SK-N-SH treated with all-trans-retinoic acid at 6 μM for 48 hours (cell line): ENCODE measurements around the gene FOXO1.

Experiments
- ARNTL ChIP-seq: fragments of 450-650 bp; formaldehyde crosslinking; IDR thresholded peaks from 2 replicates; pipeline ENCODE4 v1.5.0; 2020; ENCODE audit warnings: low read depth, mild to moderate bottlenecking, moderate library complexity, borderline replicate concordance
- BACH2 ChIP-seq: fragments of 250-450 bp; sonication (Bioruptor Pico); IDR thresholded peaks from 2 replicates; pipeline ENCODE4 v1.9.0; 2021; ENCODE audit warnings: mild to moderate bottlenecking, borderline replicate concordance
- GLIS3 ChIP-seq: fragments of 250-450 bp; sonication (Bioruptor Pico); IDR thresholded peaks from 2 replicates; pipeline ENCODE4 v1.5.0; 2020; ENCODE audit warnings: mild to moderate bottlenecking, moderate library complexity
- OSR1 ChIP-seq: fragments of 250-450 bp; sonication (Bioruptor Pico); IDR thresholded peaks from 2 replicates; pipeline ENCODE4 v1.8.0; 2022; ENCODE audit warnings: moderate library complexity, mild to moderate bottlenecking, inconsistent platforms
- PPARA ChIP-seq: fragments of 250-450 bp; sonication (Bioruptor Pico); IDR thresholded peaks from 2 replicates; pipeline ENCODE4 v1.5.0; 2020; ENCODE audit warnings: mild to moderate bottlenecking, borderline replicate concordance
- RARB ChIP-seq: fragments of 250-450 bp; sonication (Bioruptor Pico); IDR thresholded peaks from 2 replicates; pipeline ENCODE4 v1.8.0; 2021; ENCODE audit warnings: mild to moderate bottlenecking, moderate library complexity
- TOX ChIP-seq: fragments of 250-450 bp; sonication (Bioruptor Pico); IDR thresholded peaks from 2 replicates; pipeline ENCODE4 v1.8.0; 2021; ENCODE audit warnings: mild to moderate bottlenecking, moderate library complexity, borderline replicate concordance
- ZC3H10 ChIP-seq: fragments of 250-450 bp; sonication (Bioruptor Pico); IDR thresholded peaks from 2 replicates; pipeline ENCODE4 v1.5.1; 2021; ENCODE audit warnings: mild to moderate bottlenecking, moderate library complexity
- ZFP3 ChIP-seq: fragments of 250-450 bp; sonication (Bioruptor Pico); IDR thresholded peaks from 2 replicates; pipeline ENCODE4 v1.5.0; 2020; ENCODE audit warnings: mild to moderate bottlenecking, moderate library complexity
- ZFP30 ChIP-seq: fragments of 450-650 bp; formaldehyde crosslinking; IDR thresholded peaks from 2 replicates; pipeline ENCODE4 v1.5.0; 2022; ENCODE audit warnings: mild to moderate bottlenecking, moderate library complexity
- ZNF565 ChIP-seq: fragments of 450-650 bp; formaldehyde crosslinking; conservative IDR thresholded peaks from 2 replicates; pipeline ENCODE4 v1.5.0; 2020; ENCODE audit warnings: low read depth, mild to moderate bottlenecking, moderate library complexity
- ZNF70 ChIP-seq: fragments of 450-650 bp; formaldehyde crosslinking; IDR thresholded peaks from 2 replicates; pipeline ENCODE4 v1.5.0; 2020; ENCODE audit warnings: mild to moderate bottlenecking, moderate library complexity
- TF ChIP-seq, protein P1 (sequence below): fragments of 250-450 bp; sonication (Bioruptor Pico); IDR thresholded peaks from 2 replicates; pipeline ENCODE4 v1.8.0; 2020; ENCODE audit warnings: mild to moderate bottlenecking, moderate library complexity, borderline replicate concordance
- TF ChIP-seq, protein P2 (sequence below): fragments of 250-450 bp; sonication (Bioruptor Pico); IDR thresholded peaks from 2 replicates; pipeline ENCODE4 v1.5.1; 2020; ENCODE audit warnings: low read depth, mild to moderate bottlenecking, moderate library complexity

DNA sequence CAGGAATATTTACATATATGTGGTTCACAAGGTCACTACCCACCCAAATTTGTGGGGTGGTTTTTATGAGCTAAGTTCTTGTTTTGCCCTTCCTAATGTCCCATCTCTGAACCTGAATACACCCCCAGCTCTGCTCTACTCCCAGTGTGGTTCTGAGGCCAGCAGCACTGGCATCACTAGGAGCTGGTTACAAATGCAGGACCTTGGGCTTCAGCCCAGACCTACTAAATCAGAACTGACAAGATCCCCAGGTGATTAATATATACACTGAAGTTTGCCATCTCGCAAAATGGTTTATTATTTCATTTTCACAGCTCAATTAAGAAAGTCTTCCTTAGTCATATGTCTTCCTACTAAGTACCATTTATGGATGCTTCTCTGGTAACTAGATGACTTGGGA, 67.9 kb downstream of the FOXO1 start:
- TF ChIP-seq, protein P1, sequence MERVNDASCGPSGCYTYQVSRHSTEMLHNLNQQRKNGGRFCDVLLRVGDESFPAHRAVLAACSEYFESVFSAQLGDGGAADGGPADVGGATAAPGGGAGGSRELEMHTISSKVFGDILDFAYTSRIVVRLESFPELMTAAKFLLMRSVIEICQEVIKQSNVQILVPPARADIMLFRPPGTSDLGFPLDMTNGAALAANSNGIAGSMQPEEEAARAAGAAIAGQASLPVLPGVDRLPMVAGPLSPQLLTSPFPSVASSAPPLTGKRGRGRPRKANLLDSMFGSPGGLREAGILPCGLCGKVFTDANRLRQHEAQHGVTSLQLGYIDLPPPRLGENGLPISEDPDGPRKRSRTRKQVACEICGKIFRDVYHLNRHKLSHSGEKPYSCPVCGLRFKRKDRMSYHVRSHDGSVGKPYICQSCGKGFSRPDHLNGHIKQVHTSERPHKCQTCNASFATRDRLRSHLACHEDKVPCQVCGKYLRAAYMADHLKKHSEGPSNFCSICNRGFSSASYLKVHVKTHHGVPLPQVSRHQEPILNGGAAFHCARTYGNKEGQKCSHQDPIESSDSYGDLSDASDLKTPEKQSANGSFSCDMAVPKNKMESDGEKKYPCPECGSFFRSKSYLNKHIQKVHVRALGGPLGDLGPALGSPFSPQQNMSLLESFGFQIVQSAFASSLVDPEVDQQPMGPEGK (CRISPR knock-in tag), result no peak
- TF ChIP-seq ARNTL, result no peak
- TF ChIP-seq, protein P2, sequence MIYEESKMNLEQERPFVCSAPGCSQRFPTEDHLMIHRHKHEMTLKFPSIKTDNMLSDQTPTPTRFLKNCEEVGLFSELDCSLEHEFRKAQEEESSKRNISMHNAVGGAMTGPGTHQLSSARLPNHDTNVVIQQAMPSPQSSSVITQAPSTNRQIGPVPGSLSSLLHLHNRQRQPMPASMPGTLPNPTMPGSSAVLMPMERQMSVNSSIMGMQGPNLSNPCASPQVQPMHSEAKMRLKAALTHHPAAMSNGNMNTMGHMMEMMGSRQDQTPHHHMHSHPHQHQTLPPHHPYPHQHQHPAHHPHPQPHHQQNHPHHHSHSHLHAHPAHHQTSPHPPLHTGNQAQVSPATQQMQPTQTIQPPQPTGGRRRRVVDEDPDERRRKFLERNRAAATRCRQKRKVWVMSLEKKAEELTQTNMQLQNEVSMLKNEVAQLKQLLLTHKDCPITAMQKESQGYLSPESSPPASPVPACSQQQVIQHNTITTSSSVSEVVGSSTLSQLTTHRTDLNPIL (CRISPR knock-in tag), result no peak
- TF ChIP-seq GLIS3 (CRISPR knock-in tag), result no peak
- no peak for TF ChIP-seq ZFP30
- TF ChIP-seq ZNF565 (CRISPR knock-in tag), result no peak
- no peak for TF ChIP-seq BACH2 (CRISPR knock-in tag)
- TF ChIP-seq TOX (CRISPR knock-in tag), result no peak
- TF ChIP-seq RARB (CRISPR knock-in tag), result no peak
- no peak for TF ChIP-seq ZC3H10 (CRISPR knock-in tag)
- TF ChIP-seq ZNF70, result no peak
- no peak for TF ChIP-seq OSR1
- TF ChIP-seq PPARA (CRISPR knock-in tag), result no peak
- no peak for TF ChIP-seq ZFP3
